NOMO-1 treated with DMSO at 0.1 percent for 48 hours (cell line): ENCODE measurements around the gene NUP98.

Experiments used
- DNase-seq: peaks from one replicate; lab custom pipeline; 2025; ENCODE audit not compliant: unreplicated experiment; lab: John Stamatoyannopoulos, UW

Gene NUP98

DNA sequence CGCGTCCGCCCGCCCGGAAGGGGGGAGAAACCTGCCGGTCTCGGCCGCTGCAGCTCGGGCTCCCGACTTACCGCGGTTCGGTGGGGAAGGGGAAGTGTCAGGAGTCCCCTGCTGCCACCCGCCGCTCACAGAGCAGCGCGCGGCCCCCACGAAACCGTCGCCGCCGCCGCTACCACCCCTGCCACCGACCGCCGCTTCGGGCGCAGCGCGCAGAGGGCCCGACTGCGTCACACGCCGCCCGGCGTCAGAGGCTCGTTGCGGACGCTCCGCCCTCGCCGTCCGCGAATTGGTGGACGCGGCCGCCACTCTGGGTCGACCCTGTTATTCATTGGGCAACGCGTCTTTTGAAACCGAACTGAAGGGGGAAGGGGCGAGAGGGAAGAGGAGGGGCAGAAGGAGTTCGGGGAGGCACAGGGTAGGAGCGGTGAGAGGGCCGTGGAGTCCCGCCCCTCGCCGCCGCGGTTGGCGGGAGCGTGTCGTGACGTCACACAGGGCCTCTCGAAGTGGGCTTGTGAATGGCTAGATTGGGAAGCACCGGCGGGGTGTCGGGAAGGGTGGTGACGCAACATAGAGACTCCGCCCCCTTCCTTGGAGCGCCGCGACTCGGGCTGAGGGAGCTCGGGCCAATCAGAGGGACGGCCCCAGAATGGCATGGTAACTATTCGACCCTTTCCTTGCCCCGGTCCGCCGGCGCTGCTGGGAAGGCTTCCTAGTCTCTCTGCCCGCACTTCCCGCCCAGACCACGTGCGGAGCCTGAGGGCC, at the start of gene NUP98:
Gene NUP98, minus strand, starts transcription at position 226 of the 762 bp plus-strand sequence. CDS start 15,437 bp downstream, outside the sequence.
- peak; percentile 100 for DNase-seq

DNA sequence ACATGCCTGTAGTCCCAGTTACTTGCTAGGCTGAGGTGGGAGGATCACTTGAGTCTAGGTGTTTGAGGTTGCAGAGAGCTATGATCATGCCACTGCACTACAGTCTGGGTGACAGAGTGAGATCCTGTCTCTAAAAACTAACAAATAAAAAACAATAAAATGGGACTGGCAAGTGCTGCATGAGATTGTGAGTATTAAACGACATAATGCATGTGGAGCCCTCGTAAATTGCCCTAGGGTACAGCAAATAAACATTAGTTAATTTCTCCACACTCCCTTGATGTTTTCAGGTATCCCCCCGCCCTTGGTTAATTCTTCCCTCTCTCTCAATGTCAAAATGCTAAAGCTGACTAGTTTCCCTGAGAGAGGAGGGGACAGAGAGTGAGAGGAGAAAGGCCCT, 48.3 kb upstream of the NUP98 start:
- DNase-seq: no peak

DNA sequence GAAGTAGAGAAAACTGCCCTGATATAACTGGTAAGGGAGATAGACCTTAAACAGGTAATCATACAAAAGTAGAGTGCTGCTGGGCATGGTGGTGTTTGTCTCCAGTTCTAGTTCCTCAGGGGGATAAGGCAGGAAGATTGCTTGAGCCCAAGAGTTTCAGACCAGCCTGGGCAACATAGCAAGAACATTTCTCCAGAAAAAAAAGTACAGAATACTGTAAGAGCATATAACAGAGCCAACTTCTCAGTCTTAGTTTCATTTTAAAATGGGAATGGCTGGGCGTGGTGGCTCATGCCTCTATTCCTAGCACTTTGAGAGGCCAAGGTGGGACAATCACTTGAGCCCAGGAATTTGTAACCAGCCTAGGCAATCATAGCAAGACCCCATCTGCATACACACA, 47.9 kb upstream of the NUP98 start:
- DNase-seq: no peak

DNA sequence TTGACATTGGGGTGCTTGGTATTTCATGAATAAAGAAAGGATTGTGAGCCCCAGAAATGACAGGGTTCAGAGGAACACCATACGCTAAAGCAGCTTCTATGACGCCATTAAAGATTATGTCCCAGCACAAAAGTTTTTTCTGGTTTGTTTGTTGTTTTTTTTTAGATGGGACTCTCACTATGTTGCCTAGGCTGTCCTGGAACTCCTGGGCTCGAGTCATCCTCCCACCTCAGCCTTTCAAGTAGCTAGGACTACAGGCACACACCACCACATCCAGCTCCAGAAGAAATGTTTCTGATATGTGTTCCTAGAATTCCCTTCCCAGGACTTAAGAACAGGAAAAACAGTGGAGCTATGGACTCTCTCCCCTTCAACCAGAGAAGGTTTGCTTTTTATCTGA, 46.0 kb upstream of the NUP98 start:
- DNase-seq: no peak

DNA sequence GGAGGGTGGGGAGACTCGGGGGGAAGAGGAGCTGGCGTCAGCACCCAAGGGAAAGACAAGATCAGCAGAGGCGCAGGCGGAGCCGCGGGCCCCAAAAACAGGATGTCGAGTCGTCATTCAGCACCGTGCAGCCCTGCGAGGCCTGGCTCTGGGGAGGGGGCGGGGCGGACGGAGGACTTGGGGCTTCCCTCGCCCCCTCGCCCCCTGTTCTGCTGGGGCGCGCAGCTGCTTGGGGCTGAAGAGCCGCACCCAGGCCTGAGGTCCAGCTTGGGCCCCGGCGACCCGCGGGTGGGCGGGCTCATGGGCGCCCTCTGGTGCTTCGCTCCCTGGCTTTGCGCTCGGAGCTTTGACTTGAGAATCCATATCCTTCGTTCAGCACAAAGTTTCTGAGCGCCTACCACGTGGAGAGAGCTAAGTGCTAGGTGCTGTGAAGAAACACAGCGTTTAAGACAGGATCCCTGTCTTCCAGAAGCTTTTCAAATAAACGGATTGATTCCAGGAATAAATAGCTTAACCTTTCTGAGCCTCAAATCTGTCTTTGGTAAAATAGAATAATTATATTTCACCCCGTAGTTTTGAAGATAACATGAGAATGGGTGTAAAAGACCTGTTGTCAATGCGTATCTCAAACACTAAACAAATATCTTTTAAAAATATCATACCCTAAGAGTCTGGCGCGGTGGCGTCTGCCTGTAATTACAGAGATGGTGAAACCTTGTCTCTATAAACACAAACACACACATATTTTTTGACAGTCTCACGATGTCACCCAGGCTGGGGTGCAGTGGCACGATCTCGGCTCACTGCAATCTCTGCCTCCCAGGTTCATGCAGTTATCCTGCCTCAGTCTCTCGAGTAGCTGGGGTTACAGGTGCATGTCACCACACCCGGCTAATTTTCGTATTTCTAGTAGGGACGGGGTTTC, 44.3 kb upstream of the NUP98 start:
- peak; percentile 94 for DNase-seq

DNA sequence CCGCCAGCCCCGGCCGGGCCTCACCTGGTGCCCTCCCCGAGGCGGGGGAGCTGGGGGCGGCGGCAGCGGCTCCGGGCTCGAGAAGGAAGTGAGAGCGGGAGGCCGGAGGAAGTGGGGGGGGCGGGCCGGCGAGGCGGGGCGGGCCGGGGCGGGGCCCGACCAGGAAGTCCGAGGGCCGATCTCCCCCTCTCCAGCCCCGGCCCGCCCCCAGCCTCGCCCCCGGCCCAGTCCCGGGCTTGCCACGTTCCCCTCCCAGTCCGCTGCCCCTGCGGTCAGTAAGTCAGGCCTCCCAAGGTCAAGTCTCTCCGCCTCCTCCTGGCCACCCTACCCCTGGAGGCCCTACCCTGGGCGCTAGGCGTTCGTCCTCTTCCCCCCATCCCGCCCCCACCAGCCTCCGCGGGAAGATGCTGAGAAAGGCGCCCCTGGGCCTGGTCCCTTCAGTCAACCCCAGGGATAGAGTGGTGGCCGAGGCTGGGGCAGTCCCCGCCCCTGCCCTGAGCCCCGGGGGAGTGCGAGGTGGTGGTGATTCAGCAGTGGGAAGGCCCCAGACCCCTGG, 43.6 kb upstream of the NUP98 start, which contains the start of gene RHOG:
Gene RHOG, minus strand, starts transcription at position 90 of the 556 bp plus-strand sequence. CDS start 12,821 bp downstream, outside the sequence.
- DNase-seq: peak; percentile 92

DNA sequence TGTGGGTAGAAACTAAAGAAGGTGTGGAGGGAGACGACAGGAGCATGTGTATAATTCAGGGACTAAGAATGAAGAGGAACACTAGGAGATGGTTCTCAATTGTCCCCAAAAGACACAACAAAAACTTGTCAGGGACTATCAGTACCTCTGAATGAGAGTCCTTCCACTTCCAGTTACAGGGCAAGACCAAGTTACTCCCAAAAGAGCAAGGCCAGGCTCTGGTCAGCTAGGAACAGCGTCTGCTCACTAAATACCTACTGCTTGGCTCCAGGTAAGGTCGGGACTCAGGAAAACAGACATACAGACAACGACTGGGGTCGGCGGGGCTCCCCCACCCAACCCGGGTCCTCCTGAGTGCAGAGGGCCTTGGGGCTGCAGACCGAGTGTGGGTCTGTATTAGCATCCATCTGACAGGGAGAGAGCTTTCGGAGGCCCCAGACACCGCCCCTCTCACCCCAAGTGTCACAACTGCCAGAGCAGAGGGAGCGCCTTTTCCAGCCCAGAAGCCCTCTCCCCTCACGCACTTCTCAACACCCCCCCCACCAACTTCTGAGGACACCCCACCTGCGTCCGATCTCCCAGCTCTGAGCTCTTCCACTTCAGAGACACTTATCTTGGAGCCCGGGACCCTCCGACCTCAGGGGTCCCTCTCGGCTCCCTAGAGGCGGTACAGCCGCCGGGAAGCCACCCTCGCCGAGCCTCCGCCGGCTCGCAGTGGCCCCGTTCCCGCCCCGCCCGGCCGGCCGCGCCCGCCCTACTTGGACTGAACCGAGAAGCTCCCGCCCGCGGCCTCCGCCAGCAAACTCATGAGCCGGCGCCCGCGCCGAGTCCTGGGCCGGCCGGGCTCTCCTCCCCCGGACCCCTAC, 42.9 kb upstream of the NUP98 start:
- peak; percentile 17 for DNase-seq

DNA sequence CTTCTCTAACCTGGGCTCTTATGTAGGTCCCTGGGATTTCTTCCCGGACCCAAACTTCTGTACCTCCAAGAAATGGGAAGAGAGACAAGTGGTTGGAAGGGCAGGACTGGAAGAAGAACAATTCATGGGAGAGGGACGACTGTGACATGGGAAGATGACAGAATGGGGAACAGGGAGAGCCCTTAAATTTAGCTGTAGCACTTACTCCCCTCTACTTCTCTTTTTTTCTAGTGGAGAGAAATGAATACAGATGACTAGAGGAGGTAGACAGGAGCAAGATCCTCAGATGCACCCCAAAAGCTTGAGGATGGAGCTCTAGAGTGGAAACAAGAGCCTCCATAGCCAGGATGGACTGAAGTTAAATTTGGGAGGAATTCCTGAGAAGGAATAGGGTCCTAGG, 41.1 kb upstream of the NUP98 start:
- DNase-seq: peak; percentile 69

DNA sequence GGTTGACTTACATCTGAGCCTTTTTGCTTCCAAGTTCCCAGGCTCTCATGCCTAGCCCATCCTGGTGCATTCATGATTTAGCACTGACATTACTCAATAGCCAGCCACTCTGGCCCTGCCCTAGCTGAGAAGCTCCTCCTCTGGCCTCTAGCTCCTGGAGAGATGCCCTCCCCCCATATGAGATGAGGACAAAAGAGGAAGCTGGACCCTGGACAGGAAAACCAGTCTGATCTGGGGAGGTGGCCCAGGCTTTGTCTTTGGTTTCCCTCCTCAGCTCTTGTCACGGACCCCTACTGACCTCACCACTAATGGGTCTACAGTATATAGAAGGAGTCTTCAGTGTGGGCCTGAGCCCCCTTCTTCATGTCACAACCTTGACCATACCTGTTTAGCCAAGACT, 40.4 kb upstream of the NUP98 start:
- peak; percentile 97 for DNase-seq

DNA sequence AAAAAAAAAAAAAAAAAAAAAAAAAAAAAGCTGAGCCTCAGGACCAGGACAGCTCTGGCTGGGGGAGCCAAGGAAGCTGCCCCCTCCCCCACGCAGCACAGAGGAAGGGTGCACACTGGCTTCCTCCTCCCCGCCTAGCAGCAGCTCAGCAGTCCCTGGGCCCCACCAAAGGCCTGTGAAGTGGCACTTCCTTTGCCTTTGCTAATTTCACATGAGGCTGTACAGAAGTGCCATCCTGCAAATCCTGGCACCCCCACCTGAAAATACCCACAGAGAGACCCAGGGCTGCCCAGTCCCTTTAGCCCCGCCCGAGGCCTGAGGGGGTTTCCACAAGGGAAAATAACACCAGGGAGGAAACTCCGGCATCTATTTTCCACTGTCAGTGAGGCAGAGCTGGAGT, 39.5 kb upstream of the NUP98 start:
- DNase-seq: peak; percentile 38

DNA sequence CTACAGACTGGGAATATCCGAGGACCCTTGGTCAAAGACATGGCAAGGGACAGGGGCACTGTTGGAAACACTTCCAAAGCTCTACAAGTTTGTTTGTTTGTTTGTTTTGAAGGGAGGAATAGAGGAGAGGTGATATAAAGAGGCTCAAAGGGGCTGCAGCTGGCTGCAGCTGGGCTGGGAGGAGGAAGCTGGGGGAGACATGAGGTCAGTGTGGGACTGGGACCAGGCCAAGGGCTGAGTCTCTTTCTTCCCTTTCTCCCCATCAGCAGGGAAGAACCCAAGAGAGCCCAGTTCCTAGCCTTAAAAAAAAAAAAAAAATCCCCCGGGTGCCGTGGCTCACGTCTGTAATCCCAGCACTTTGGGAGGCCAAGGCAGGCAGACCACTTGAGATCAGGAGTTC, 38.4 kb upstream of the NUP98 start:
- DNase-seq: no peak

DNA sequence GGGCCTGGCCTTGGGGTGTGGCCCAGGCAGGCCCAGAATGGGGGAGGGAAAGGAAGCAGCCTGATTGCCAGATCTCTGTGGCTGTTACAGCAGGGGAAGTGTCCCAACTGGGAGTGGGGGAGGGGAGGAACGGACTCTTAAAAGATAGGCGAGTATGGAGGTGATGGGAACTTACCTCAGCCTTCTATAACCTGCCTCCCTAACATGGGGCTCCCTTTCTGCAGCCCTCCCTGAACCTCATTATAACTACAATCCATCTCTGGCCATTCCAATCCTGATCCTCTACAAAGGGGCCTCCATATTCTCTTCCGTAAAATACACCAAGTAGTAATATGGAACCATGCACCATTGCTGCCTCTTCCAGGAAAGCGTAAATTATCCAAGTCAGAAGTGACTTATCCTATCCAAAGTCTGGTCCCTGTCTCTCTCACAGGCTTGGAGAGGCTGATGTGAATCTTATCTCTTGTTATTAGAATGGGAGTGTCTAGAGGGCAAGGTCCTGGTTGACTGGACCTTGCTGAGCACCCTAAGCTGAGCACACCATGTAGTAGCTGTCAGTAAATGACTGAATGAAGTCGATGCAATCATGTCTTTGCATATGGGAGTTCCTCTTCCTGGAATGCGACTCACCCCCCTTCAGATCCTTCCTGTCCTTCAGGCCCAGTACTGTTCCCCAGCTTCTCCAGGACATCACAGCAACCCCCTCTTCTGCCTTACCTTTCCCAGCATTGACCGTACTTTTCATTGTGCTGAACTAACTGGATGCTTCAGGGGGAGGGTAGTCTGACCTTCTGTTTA, 37.5 kb upstream of the NUP98 start:
- peak; percentile 94 for DNase-seq

DNA sequence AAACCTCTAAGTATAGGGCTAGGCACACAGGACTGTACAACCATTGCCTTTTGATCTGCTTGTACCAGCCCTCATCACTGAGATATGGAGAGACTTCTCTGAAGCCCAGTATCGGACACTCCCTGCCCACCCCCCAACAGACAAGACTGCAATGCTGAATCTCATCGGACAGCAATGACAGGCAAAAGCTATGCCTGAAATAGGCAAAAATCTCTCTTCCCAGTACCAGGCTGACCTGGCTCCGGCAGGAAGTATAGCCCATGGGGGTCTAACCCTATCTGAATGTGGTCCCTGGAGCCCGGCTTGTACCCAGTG, 37.0 kb upstream of the NUP98 start:
- DNase-seq: no peak

DNA sequence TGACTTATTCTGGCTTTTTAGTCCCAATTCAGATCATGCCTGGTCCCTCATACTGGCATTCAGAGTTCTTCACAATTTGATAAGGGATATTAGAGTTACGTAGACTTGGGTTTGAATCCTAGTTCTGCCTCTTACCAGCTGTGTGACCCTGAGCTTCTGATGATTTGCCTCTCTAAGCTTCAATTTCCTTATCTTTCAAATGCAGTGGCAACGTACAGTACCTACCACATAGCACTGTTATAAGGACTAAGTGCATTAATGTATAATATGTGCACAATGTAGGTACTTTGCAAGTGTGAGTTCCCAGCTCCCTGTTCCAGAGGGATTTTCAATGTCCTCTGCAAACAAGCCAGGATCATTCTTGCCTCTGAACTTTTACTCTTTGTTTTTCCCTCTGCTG, 36.1 kb upstream of the NUP98 start:
- no peak for DNase-seq

DNA sequence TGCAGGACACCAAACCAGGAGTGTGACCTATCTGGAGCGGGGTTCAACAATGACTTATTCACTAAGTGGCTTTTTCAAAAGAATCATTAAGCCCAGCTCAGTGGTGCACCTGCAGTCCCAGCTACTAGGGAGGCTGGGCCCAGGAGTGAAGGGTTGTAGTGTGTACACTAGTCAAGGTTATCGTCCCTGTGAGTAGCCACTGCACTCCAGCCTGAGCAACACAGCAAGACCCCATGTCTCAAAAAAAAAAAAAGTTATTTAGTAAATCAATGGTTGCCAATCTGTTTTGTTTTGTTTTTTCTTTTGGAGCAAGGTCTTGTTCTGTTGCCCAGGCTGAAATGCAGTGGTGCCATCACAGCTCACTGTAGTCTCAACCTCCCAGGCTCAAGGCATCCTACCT, 35.5 kb upstream of the NUP98 start:
- no peak for DNase-seq

DNA sequence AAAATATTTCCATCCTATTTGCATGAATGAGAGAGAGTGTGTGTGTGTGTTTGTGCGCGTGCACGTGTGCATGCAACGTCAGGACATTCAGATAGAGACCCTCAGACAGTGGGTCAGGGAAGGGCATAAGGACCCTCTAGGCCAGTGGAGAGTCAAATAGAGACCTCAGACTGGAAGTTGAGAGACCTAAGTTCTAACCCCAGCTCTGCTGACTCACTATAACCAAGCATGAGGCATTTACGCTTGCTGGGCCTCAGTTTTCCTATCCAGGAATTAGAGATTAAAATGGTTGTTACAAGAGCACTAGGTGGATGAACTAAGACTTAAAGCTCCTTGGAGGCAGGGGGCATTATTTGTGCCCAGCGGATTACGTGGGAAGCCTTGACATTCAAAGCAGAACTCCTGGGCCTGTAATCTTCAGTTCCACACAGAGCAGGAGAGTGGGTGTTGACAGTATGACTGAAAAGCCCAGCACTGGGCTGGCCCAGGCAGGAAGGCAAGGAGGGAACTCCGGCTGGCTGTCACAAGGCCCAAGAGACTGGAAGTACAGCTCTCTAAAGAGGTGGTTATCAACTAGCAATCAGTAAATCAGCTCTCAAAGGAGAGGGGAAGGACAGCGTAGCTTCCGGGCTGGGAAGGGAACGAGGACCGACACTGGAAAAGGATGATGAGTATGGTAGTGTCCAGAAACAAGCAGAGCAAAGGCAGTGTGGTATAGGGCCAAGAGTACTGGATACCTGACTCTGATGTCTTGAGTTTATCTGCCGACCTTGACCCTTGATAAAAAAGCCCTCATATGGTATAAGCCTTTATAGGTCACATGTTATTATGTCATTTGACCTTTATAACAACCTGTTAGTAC, 34.3 kb upstream of the NUP98 start:
- DNase-seq: no peak

DNA sequence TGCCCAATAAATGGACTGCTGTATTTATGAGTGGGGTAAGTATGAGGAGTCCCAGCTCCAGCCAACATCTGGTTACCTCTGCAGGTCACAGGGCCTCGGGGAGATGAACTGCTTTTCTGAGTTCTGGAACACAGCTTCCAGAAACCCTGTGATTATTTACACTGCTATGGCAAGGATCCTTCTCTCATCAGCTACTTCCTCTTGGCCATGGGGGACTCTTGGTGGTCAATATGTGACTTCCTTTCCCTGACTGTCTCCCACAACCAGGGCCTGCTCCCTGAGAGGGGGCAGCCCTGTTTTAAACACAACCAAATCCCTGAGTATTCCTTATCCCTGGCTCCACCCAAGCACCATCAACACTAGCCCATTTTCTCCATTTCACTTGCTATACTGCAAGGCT, 33.4 kb upstream of the NUP98 start:
- DNase-seq: peak; percentile 22

DNA sequence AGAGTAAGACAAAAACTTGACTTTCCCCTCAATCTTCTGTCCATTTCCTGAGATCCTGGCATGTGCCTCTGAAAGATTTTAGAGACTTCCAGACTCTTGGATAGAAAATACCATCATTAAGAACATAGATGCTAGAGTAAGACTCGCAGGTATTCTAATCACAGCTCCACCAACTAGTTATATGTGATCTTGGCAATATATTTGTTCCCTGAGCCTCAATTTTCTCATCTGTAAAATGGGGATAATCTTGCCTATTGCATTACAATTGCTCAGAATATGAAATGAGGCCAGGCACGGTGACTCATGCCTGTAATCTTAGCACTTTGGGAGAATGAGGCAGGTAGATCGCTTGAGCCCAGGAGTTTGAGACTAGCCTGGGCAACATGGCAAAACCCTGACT, 32.7 kb upstream of the NUP98 start:
- DNase-seq: no peak
